ENCODE measurements around the gene TEF.

GRCh38 chr22:41354979-41355378 is 26.8 kb upstream of the TEF start:
- no peak for TF ChIP-seq CTCF (IDR thresholded peaks at IDR 0.05)
- no peak for TF ChIP-seq POLR2A (IDR thresholded peaks at IDR 0.05)

Data from thyroid gland (tissue), 4 donors.